HG02642 (cell line): ENCODE measurements around the gene KRTAP4-12.
"Not testable (repeated sequence)": the region's sequence is repeated elsewhere in the genome, so short reads cannot be mapped to it uniquely, and the experiment has no call there.

Experiments used
- ATAC-seq: cut with Tn5 transposase; IDR thresholded peaks from one replicate; pipeline ENCODE4 v1.9.1; 2021; ENCODE audit warnings: mild to moderate bottlenecking; ENCODE audit not compliant: unreplicated experiment, poor library complexity

The KRTAP4-12 gene

GRCh38 chr17:41127371-41127770, 3.4 kb upstream of the KRTAP4-12 start:
- ATAC-seq = no peak

- no peak for ATAC-seq
Measured at GRCh38 chr17:41126412-41126811, 2.4 kb upstream of the KRTAP4-12 start.

- no peak for ATAC-seq
Measured at GRCh38 chr17:41125064-41125463, 1.1 kb upstream of the KRTAP4-12 start.

GRCh38 chr17:41123292-41123990, 541 bp downstream of the KRTAP4-12 start:
- not testable (repeated sequence) for ATAC-seq

- no peak for ATAC-seq
Measured at GRCh38 chr17:41121742-41122141, 2.2 kb downstream of the KRTAP4-12 start.

- not testable (repeated sequence) for ATAC-seq
Measured at GRCh38 chr17:41119696-41120690, 4.0 kb downstream of the KRTAP4-12 start.

GRCh38 chr17:41118721-41119120, 5.3 kb downstream of the KRTAP4-12 start:
- no peak for ATAC-seq

GRCh38 chr17:41117846-41118386, 6.1 kb downstream of the KRTAP4-12 start, which contains the start of gene KRTAP4-11:
Gene KRTAP4-11 (minus strand): TSS chr17:41118373. CDS start chr17:41118315, 58 bp downstream.
- ATAC-seq = not testable (repeated sequence)

GRCh38 chr17:41116297-41116696, 7.7 kb downstream of the KRTAP4-12 start:
- no peak for ATAC-seq

GRCh38 chr17:41111151-41111885, 12.7 kb downstream of the KRTAP4-12 start:
- ATAC-seq = no peak

GRCh38 chr17:41108728-41109386, 15.1 kb downstream of the KRTAP4-12 start:
- not testable (repeated sequence) for ATAC-seq

- no peak for ATAC-seq
Measured at GRCh38 chr17:41107941-41108450, 16.0 kb downstream of the KRTAP4-12 start.

GRCh38 chr17:41105347-41105746, 18.6 kb downstream of the KRTAP4-12 start, which contains the start of gene KRTAP4-9:
Gene KRTAP4-9 (plus strand): TSS chr17:41105389. CDS start chr17:41105389, 0 bp downstream.
- ATAC-seq = not testable (repeated sequence)

- not testable (repeated sequence) for ATAC-seq
Measured at GRCh38 chr17:41104386-41105038, 19.5 kb downstream of the KRTAP4-12 start.

GRCh38 chr17:41103896-41104295, 20.1 kb downstream of the KRTAP4-12 start:
- no peak for ATAC-seq

- ATAC-seq = no peak
Measured at GRCh38 chr17:41101586-41102259, 22.3 kb downstream of the KRTAP4-12 start, which contains the start of gene KRTAP4-16. Gene KRTAP4-16 (minus strand): TSS chr17:41102209. CDS start chr17:41102209, 0 bp downstream.

GRCh38 chr17:41099682-41100480, 24.1 kb downstream of the KRTAP4-12 start:
- not testable (repeated sequence) for ATAC-seq
